Measurements from ENCODE around the gene GPLD1. TPM values are rescaled to one million over a fixed set of nuclear protein-coding genes. Genes with fewer than 3 reads are reported as not detected.

Gene GPLD1
- total and polyA plus RNA-seq, 4 donors = 15.5 to 62.0 (median 22.2) TPM

DNA sequence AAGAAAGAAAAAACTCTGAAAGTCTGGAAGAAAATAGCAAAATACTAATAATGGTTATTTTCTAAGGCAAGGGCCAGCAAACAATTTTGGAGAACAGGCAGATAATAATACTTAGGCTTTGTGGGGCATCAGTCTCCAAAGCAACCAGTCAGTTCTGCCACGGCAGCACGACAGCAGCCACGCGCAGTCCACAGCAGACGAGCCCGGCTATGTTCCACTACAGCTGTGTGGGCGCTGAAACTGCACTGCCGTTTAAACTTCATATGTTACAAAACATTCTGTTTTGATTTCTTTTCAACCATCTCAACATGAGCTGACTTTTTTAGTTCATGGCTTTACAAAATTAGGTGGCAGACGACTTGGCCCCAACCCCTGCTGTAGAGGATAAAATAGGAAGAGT, 56.8 kb downstream of the GPLD1 start:
- no peak for DNase-seq (ENCODE audit: low spot score)
- peaks cover 3 to 49% (median 38%) of the 10 kb centered on the region in 4 donors for H3K36me3 ChIP-seq (ENCODE audit: control insufficient read depth in 4 of 4, insufficient read depth in 3 of 4, low read depth in 1 of 4, low read length in 3 of 4)

DNA sequence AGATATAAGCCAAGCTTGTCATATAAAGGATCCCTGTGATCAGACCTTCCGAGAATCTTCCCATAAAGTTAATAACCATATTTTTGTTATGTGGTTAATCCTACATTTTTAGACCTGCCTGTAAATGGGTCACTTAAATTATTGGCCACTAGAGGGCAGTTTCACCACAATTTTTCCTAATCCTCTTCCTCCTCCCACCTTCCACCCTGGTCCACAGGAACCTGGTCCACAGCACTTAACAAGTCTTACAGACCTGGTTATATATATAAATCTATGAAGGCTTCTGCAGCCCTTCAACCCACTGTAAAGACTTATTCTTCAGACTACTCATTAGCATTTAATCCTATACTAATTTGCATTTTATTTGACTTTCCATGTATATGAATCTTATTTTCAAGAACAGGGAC, 58.3 kb downstream of the GPLD1 start:
- 63% methylated on average over 1 of the region's 1 CpG for WGBS
- peaks cover 3 to 47% (median 37%) of the 10 kb centered on the region in 4 donors for H3K36me3 ChIP-seq (ENCODE audit: control insufficient read depth in 4 of 4, insufficient read depth in 3 of 4, low read depth in 1 of 4, low read length in 3 of 4)
- no peak for DNase-seq (ENCODE audit: low spot score)
- no peak overlapping the region for H3K4me3 ChIP-seq (ENCODE audit: low read depth in 1 of 3, low read length in 3 of 3)
- TF ChIP-seq RAD21 (IDR thresholded peaks at IDR 0.05) (peak; percentile 75 to 82), FOXA2 (IDR thresholded peaks at IDR 0.05) (no peak)
- TF ChIP-seq, protein P1, sequence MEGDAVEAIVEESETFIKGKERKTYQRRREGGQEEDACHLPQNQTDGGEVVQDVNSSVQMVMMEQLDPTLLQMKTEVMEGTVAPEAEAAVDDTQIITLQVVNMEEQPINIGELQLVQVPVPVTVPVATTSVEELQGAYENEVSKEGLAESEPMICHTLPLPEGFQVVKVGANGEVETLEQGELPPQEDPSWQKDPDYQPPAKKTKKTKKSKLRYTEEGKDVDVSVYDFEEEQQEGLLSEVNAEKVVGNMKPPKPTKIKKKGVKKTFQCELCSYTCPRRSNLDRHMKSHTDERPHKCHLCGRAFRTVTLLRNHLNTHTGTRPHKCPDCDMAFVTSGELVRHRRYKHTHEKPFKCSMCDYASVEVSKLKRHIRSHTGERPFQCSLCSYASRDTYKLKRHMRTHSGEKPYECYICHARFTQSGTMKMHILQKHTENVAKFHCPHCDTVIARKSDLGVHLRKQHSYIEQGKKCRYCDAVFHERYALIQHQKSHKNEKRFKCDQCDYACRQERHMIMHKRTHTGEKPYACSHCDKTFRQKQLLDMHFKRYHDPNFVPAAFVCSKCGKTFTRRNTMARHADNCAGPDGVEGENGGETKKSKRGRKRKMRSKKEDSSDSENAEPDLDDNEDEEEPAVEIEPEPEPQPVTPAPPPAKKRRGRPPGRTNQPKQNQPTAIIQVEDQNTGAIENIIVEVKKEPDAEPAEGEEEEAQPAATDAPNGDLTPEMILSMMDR (IDR thresholded peaks at IDR 0.05; ENCODE audit: low read depth, low read length, missing input control) = peak; percentile 63
- H3K4me1 ChIP-seq (ENCODE audit: control insufficient read depth in 4 of 4, insufficient read depth in 4 of 4, low read length in 3 of 4) = no peaks in the 10 kb centered on the region
- H3K27ac ChIP-seq (ENCODE audit: low read depth in 1 of 2, low read length in 2 of 2) = no peak overlapping the region
- H3K27me3 ChIP-seq (ENCODE audit: control insufficient read depth in 4 of 4, insufficient read depth in 4 of 4, low read length in 3 of 4) = no peaks in the 10 kb centered on the region
- H3K9me3 ChIP-seq (ENCODE audit: control insufficient read depth in 4 of 4, low read length in 3 of 4) = no peaks in the 10 kb centered on the region
- no peak overlapping the region for H3K9ac ChIP-seq (ENCODE audit: low read depth in 1 of 2, low read length in 2 of 2)

More for the DNA sequence above, 56.8 kb downstream of the GPLD1 start:
- TF ChIP-seq, protein P1 (IDR thresholded peaks at IDR 0.05; ENCODE audit: low read depth, low read length, missing input control) = no peak
- TF ChIP-seq FOXA1 (IDR thresholded peaks at IDR 0.05) (no peak), HNF4A (conservative IDR thresholded peaks at IDR 0.05) (no peak), JUND (IDR thresholded peaks at IDR 0.05) (no peak), TAF1 (conservative IDR thresholded peaks at IDR 0.05) (no peak), NR2F2 (IDR thresholded peaks at IDR 0.05) (no peak), EGR1 (IDR thresholded peaks at IDR 0.05; ENCODE audit: low read depth in 2 of 2) (no peak), HNF4G (IDR thresholded peaks at IDR 0.05) (no peak), RXRA (IDR thresholded peaks at IDR 0.05) (no peak), SP1 (IDR thresholded peaks at IDR 0.05) (no peak), RAD21 (IDR thresholded peaks at IDR 0.05) (no peak)
- TF ChIP-seq, protein P2, sequence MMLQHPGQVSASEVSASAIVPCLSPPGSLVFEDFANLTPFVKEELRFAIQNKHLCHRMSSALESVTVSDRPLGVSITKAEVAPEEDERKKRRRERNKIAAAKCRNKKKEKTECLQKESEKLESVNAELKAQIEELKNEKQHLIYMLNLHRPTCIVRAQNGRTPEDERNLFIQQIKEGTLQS (IDR thresholded peaks at IDR 0.05) = no peak
- TF ChIP-seq, protein P3, sequence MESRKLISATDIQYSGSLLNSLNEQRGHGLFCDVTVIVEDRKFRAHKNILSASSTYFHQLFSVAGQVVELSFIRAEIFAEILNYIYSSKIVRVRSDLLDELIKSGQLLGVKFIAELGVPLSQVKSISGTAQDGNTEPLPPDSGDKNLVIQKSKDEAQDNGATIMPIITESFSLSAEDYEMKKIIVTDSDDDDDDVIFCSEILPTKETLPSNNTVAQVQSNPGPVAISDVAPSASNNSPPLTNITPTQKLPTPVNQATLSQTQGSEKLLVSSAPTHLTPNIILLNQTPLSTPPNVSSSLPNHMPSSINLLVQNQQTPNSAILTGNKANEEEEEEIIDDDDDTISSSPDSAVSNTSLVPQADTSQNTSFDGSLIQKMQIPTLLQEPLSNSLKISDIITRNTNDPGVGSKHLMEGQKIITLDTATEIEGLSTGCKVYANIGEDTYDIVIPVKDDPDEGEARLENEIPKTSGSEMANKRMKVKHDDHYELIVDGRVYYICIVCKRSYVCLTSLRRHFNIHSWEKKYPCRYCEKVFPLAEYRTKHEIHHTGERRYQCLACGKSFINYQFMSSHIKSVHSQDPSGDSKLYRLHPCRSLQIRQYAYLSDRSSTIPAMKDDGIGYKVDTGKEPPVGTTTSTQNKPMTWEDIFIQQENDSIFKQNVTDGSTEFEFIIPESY (IDR thresholded peaks at IDR 0.05) = no peak
- TF ChIP-seq, protein P4, sequence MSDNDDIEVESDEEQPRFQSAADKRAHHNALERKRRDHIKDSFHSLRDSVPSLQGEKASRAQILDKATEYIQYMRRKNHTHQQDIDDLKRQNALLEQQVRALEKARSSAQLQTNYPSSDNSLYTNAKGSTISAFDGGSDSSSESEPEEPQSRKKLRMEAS (IDR thresholded peaks at IDR 0.05) = no peak
- WGBS = 83% methylated on average over 9 of the region's 9 CpGs
- Histone ChIP-seq H3K9me3 (ENCODE audit: control insufficient read depth in 4 of 4, low read length in 3 of 4) (no peaks in the 10 kb centered on the region), H3K27me3 (ENCODE audit: control insufficient read depth in 4 of 4, insufficient read depth in 4 of 4, low read length in 3 of 4) (no peaks in the 10 kb centered on the region), H3K9ac (ENCODE audit: low read depth in 1 of 2, low read length in 2 of 2) (no peak overlapping the region), H3K4me3 (ENCODE audit: low read depth in 1 of 3, low read length in 3 of 3) (no peak overlapping the region), H3K27ac (ENCODE audit: low read depth in 1 of 2, low read length in 2 of 2) (no peak overlapping the region), H3K4me1 (ENCODE audit: control insufficient read depth in 4 of 4, insufficient read depth in 4 of 4, low read length in 3 of 4) (no peaks in the 10 kb centered on the region)
